KOPT-K1 (cell line): ENCODE measurements around the gene XPO6.

ENCODE experiments used
- H3K27ac ChIP-seq: fragments of 200-600 bp; sonication (generic); 2 replicates; pipeline ENCODE4 v1.5.1; 2016; ENCODE audit warnings: antibody characterized with exemption, mild to moderate bottlenecking, low read depth, low read length; ENCODE audit not compliant: poor library complexity, severe bottlenecking
- H3K36me3 ChIP-seq: fragments of 200-600 bp; sonication (generic); 2 replicates; pipeline ENCODE4 v1.5.1; 2017; ENCODE audit warnings: antibody characterized with exemption, mild to moderate bottlenecking, low read length, moderate library complexity; ENCODE audit not compliant: insufficient read depth
- H3K9me3 ChIP-seq: fragments of 200-600 bp; sonication (generic); 2 replicates; pipeline ENCODE4 v1.5.1; 2017; ENCODE audit warnings: antibody characterized with exemption, low read length, mild to moderate bottlenecking; ENCODE audit not compliant: insufficient read depth, poor library complexity, severe bottlenecking

The XPO6 gene

GRCh38 chr16:28202147-28202746 is 9.5 kb downstream of the XPO6 start:
- no peaks in the 10 kb centered on the region for H3K9me3 ChIP-seq
- H3K36me3 ChIP-seq, result peaks cover 85% of the 10 kb centered on the region
- H3K27ac ChIP-seq, result no peak overlapping the region

- Histone ChIP-seq H3K36me3 (peaks cover 83% of the 10 kb centered on the region), H3K27ac (no peak overlapping the region), H3K9me3 (no peaks in the 10 kb centered on the region)
Measured at GRCh38 chr16:28200661-28201060, 11.1 kb downstream of the XPO6 start.

- Histone ChIP-seq H3K36me3 (peaks cover 68% of the 10 kb centered on the region), H3K27ac (no peak overlapping the region), H3K9me3 (no peaks in the 10 kb centered on the region)
Measured at GRCh38 chr16:28196387-28196987, 15.3 kb downstream of the XPO6 start.

GRCh38 chr16:28195859-28196258 is 15.9 kb downstream of the XPO6 start:
- Histone ChIP-seq H3K9me3 (no peaks in the 10 kb centered on the region), H3K27ac (no peak overlapping the region), H3K36me3 (peaks cover 66% of the 10 kb centered on the region)

GRCh38 chr16:28193530-28194423 is 18.0 kb downstream of the XPO6 start:
- H3K27ac ChIP-seq, result peak overlapping the region; percentile 59
- H3K36me3 ChIP-seq, result peaks cover 62% of the 10 kb centered on the region
- H3K9me3 ChIP-seq, result no peaks in the 10 kb centered on the region

- H3K27ac ChIP-seq, result peak overlapping the region; percentile 59
- no peaks in the 10 kb centered on the region for H3K9me3 ChIP-seq
- peaks cover 69% of the 10 kb centered on the region for H3K36me3 ChIP-seq
Measured at GRCh38 chr16:28192806-28193529, 18.8 kb downstream of the XPO6 start.

- Histone ChIP-seq H3K36me3 (peaks cover 58% of the 10 kb centered on the region), H3K27ac (no peak overlapping the region), H3K9me3 (no peaks in the 10 kb centered on the region)
Measured at GRCh38 chr16:28191364-28191960, 20.3 kb downstream of the XPO6 start.

- Histone ChIP-seq H3K36me3 (peaks cover 52% of the 10 kb centered on the region), H3K9me3 (peaks cover 6% of the 10 kb centered on the region), H3K27ac (no peak overlapping the region)
Measured at GRCh38 chr16:28189245-28189644, 22.5 kb downstream of the XPO6 start.

- peaks cover 6% of the 10 kb centered on the region for H3K9me3 ChIP-seq
- peak overlapping the region; percentile 53 for H3K27ac ChIP-seq
- H3K36me3 ChIP-seq, result peaks cover 52% of the 10 kb centered on the region
Measured at GRCh38 chr16:28188085-28188916, 23.5 kb downstream of the XPO6 start.

- Histone ChIP-seq H3K27ac (peak overlapping the region; percentile 53), H3K36me3 (peaks cover 48% of the 10 kb centered on the region)
Measured at GRCh38 chr16:28187595-28188004, 24.2 kb downstream of the XPO6 start.

GRCh38 chr16:28186752-28187151 is 25.0 kb downstream of the XPO6 start:
- Histone ChIP-seq H3K36me3 (peaks cover 44% of the 10 kb centered on the region), H3K9me3 (peaks cover 6% of the 10 kb centered on the region), H3K27ac (peak overlapping the region; percentile 53)

More at GRCh38 chr16:28187595-28188004, 24.2 kb downstream of the XPO6 start:
- H3K9me3 ChIP-seq, result peaks cover 6% of the 10 kb centered on the region

GRCh38 chr16:28185696-28186095 is 26.1 kb downstream of the XPO6 start:
- H3K27ac ChIP-seq, result no peak overlapping the region
- peaks cover 42% of the 10 kb centered on the region for H3K36me3 ChIP-seq
- H3K9me3 ChIP-seq, result peaks cover 6% of the 10 kb centered on the region

GRCh38 chr16:28184625-28185024 is 27.1 kb downstream of the XPO6 start:
- Histone ChIP-seq H3K27ac (no peak overlapping the region), H3K36me3 (peaks cover 48% of the 10 kb centered on the region), H3K9me3 (peaks cover 6% of the 10 kb centered on the region)

- Histone ChIP-seq H3K9me3 (peaks cover 6% of the 10 kb centered on the region), H3K27ac (no peak overlapping the region), H3K36me3 (peaks cover 48% of the 10 kb centered on the region)
Measured at GRCh38 chr16:28183930-28184329, 27.8 kb downstream of the XPO6 start.
